A673 (cell line): ENCODE measurements around the gene PVR.

Source experiments
- EZH2 ChIP-seq: fragments of 200-600 bp; sonication (generic); IDR thresholded peaks from 2 replicates; pipeline ENCODE4 v1.6.1; 2017; ENCODE audit warnings: borderline replicate concordance, low read depth, mild to moderate bottlenecking, mixed read lengths, antibody characterized with exemption, low read length; ENCODE audit not compliant: poor library complexity, severe bottlenecking
- TF ChIP-seq, protein P1 (sequence below): fragments of 300-800, 200-600 bp; sonication (generic); conservative IDR thresholded peaks from 2 replicates; pipeline ENCODE4 v1.5.1; 2017; ENCODE audit warnings: low read depth, mild to moderate bottlenecking, antibody characterized with exemption, low read length, moderate library complexity, mixed read lengths

DNA sequence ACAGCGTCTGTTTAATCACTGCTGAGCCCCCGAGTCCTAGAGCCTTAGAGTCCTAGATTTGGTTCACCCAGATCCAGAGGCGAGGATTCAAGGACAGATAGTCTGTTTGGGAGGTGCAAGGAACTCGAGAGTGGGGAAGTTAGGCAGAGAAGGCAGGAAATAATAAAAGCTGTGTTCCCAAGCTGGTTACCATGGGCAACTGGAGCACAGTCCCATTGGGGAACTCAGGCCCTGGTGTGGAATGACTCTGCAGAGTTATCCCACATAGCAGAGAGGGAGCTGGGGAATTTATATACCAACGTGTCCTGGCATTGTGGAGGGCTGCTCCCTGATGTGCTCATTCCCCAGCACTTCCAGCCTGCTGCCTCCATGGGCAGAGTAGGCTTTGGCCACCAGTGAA is 20.6 kb upstream of the PVR start:
- TF ChIP-seq, protein P1, sequence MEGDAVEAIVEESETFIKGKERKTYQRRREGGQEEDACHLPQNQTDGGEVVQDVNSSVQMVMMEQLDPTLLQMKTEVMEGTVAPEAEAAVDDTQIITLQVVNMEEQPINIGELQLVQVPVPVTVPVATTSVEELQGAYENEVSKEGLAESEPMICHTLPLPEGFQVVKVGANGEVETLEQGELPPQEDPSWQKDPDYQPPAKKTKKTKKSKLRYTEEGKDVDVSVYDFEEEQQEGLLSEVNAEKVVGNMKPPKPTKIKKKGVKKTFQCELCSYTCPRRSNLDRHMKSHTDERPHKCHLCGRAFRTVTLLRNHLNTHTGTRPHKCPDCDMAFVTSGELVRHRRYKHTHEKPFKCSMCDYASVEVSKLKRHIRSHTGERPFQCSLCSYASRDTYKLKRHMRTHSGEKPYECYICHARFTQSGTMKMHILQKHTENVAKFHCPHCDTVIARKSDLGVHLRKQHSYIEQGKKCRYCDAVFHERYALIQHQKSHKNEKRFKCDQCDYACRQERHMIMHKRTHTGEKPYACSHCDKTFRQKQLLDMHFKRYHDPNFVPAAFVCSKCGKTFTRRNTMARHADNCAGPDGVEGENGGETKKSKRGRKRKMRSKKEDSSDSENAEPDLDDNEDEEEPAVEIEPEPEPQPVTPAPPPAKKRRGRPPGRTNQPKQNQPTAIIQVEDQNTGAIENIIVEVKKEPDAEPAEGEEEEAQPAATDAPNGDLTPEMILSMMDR = no peak
- no peak for TF ChIP-seq EZH2
